Stimulated activated CD4-positive, alpha-beta T cell treated with anti-CD3 and anti-CD28 coated beads, Interleukin-2, amount 100 ng/mL, for 24 hours (primary cell): ENCODE data around the gene HRH3.

Experiments
- DNase-seq, 2 donors: peaks; one replicate each; pipeline ENCODE4 v3.0.0-alpha.2; 2020

HRH3 gene

GRCh38 chr20:62174021-62174804 is 45.9 kb downstream of the HRH3 start:
- DNase-seq, result no peak

GRCh38 chr20:62172666-62173065 is 47.4 kb downstream of the HRH3 start:
- DNase-seq, result no peak

GRCh38 chr20:62171245-62171644 is 48.8 kb downstream of the HRH3 start:
- no peak for DNase-seq

- no peak for DNase-seq
Observed at GRCh38 chr20:62170536-62170935, 49.5 kb downstream of the HRH3 start.

- DNase-seq, result no peak
Observed at GRCh38 chr20:62168890-62169435, 51.1 kb downstream of the HRH3 start.

GRCh38 chr20:62168061-62168460 is 52.0 kb downstream of the HRH3 start:
- DNase-seq, result no peak

GRCh38 chr20:62167474-62167873 is 52.6 kb downstream of the HRH3 start:
- no peak for DNase-seq

GRCh38 chr20:62165762-62166399 is 54.2 kb downstream of the HRH3 start:
- no peak for DNase-seq
